ENCODE measurements around the gene QKI. TPM values are rescaled to one million over a fixed set of nuclear protein-coding genes. Genes with fewer than 3 reads are reported as not detected.

QKI gene
- total RNA-seq, 1 experiment from 2014 or later = 64.3 TPM

DNA sequence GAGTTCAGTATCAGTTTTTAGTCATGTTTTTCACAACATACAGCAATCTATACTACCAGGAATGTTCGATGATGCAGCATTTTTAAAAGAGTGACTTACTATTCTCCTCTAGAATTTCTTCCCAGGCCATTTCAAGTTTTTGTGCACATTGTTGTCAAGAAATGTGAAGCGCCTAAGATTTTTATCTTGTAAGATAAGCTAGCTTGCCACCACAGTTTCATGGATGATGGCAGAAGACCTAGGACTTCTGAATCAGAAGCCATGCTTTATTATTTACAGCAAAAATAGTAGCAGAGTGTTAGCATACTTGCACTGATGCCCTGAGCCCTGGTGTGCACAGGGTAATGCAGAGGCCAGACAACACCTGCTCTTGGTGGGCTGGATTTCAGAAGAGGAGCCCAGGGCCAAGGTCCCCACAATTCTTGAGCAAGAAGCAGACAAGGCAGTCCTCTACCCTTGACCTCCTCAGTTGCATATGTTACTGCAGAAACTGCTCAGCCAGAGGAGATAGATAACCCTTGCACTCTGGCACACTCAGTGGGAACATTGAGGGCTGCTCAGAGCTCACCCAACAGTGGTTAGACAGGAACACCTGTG lies 99.2 kb downstream of the QKI start:
- Histone ChIP-seq H3K9ac (ENCODE audit: low read length) (no peak overlapping the region), H2AFZ (ENCODE audit: low read length) (no peak overlapping the region), H3K36me3 (ENCODE audit: low read depth, low read length) (no peaks in the 10 kb centered on the region), H3K27me3 (ENCODE audit: low read length) (no peaks in the 10 kb centered on the region), H3K9me2 (replicated peaks; ENCODE audit: low read length) (no peaks in the 10 kb centered on the region), H3K9me3 (ENCODE audit: low read length) (no peaks in the 10 kb centered on the region), H3F3A (ENCODE audit: low read length, unreplicated experiment) (no peaks in the 10 kb centered on the region), H3K27ac (ENCODE audit: low read length) (no peak overlapping the region), H3K4me2 (ENCODE audit: low read length) (no peak overlapping the region), H3K4me3 (ENCODE audit: low read length) (no peak overlapping the region), H3K4me1 (ENCODE audit: insufficient read depth, low read length) (no peaks in the 10 kb centered on the region), H3K79me2 (ENCODE audit: low read length) (peaks cover 87% of the 10 kb centered on the region), H4K20me1 (ENCODE audit: low read length) (0 out of 2 replicates have a peak, but pooled peaks cover 12% of the 10 kb centered on the region)
- ChIA-PET POLR2A (ENCODE audit: unreplicated experiment) (no interaction called here), CTCF (no interaction called here)
- no TSS peak for BruUV-seq (replicated peaks)
- intact Hi-C loops (cut with micrococcal nuclease) = no loop called here
- TF ChIP-seq EZH2phosphoT487 (IDR thresholded peaks at IDR 0.05; ENCODE audit: borderline replicate concordance, low read length) (no peak), EZH2 (IDR thresholded peaks at IDR 0.05; ENCODE audit: low read length, unreplicated experiment) (no peak)
- TF ChIP-seq, protein P1, sequence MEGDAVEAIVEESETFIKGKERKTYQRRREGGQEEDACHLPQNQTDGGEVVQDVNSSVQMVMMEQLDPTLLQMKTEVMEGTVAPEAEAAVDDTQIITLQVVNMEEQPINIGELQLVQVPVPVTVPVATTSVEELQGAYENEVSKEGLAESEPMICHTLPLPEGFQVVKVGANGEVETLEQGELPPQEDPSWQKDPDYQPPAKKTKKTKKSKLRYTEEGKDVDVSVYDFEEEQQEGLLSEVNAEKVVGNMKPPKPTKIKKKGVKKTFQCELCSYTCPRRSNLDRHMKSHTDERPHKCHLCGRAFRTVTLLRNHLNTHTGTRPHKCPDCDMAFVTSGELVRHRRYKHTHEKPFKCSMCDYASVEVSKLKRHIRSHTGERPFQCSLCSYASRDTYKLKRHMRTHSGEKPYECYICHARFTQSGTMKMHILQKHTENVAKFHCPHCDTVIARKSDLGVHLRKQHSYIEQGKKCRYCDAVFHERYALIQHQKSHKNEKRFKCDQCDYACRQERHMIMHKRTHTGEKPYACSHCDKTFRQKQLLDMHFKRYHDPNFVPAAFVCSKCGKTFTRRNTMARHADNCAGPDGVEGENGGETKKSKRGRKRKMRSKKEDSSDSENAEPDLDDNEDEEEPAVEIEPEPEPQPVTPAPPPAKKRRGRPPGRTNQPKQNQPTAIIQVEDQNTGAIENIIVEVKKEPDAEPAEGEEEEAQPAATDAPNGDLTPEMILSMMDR (conservative IDR thresholded peaks at IDR 0.05; ENCODE audit: low read depth, low read length) = no peak
- DNase-seq (no peak), ATAC-seq (no peak)

DNA sequence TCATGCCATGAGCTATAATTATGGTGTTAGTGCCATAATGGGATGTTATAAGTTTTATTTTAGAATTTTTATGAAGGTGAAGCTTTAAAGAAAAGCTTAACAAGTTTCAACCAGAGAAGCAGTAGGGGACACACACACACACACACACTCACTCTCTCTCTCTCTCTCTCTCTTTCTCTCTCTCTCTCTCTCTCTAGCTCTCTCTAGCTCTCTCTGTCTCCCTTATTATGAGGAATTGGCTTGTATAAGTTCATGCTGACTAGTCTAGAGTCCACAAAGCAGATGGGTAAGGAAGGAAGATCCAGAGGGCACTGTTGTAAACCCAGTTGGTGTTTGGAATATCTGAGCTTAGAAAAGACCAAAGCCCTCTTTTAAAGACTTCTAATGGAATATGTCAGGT lies 102.4 kb downstream of the QKI start:
- intact Hi-C loops (cut with micrococcal nuclease) = no loop called here
- CTCF ChIA-PET = no interaction called here
- no TSS peak for BruUV-seq (replicated peaks)
- POLR2A ChIA-PET (ENCODE audit: unreplicated experiment) = no interaction called here
- no peak overlapping the region for H3K9ac ChIP-seq (ENCODE audit: low read length)
- H4K20me1 ChIP-seq (ENCODE audit: low read length) = peaks cover 23% of the 10 kb centered on the region; the same call in 1 of the 2 replicates
- H3K27me3 ChIP-seq (ENCODE audit: low read length) = no peaks in the 10 kb centered on the region
- H3K9me2 ChIP-seq (replicated peaks; ENCODE audit: low read length) = no peaks in the 10 kb centered on the region
- H3K4me2 ChIP-seq (ENCODE audit: low read length) = no peak overlapping the region
- DNase-seq (no peak), ATAC-seq (no peak)
- H3K36me3 ChIP-seq (ENCODE audit: low read depth, low read length) = no peaks in the 10 kb centered on the region
- no peak overlapping the region for H2AFZ ChIP-seq (ENCODE audit: low read length)
- H3F3A ChIP-seq (ENCODE audit: low read length, unreplicated experiment) = no peaks in the 10 kb centered on the region
- no peak overlapping the region for H3K4me3 ChIP-seq (ENCODE audit: low read length)
- peaks cover 95% of the 10 kb centered on the region for H3K79me2 ChIP-seq (ENCODE audit: low read length)
- H3K4me1 ChIP-seq (ENCODE audit: insufficient read depth, low read length) = no peaks in the 10 kb centered on the region
- H3K27ac ChIP-seq (ENCODE audit: low read length) = no peak overlapping the region
- TF ChIP-seq, protein P1 (conservative IDR thresholded peaks at IDR 0.05; ENCODE audit: low read depth, low read length) = no peak
- TF ChIP-seq EZH2 (IDR thresholded peaks at IDR 0.05; ENCODE audit: low read length, unreplicated experiment) = no peak
- no peak for TF ChIP-seq EZH2phosphoT487 (IDR thresholded peaks at IDR 0.05; ENCODE audit: borderline replicate concordance, low read length)
- H3K9me3 ChIP-seq (ENCODE audit: low read length) = no peaks in the 10 kb centered on the region

DNA sequence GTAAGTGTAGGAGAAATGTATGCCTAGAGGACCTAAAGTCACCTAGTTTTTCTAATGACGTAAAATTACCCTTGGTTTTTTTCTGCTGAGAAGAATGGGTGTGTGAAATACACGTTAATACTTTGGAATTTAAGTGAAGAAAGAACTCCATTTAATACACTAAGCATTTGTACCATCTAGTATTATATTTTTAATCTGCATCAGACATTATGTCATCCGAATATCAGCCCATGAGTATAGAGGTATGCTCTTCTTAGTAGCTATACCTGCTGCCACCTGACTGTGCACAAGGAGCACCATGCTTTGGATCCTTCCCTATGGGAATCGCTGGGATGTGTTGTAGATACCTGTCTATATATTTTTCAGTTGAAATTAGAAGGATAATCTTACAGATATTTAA lies 106.4 kb downstream of the QKI start:
- no peaks in the 10 kb centered on the region for H3K4me1 ChIP-seq (ENCODE audit: insufficient read depth, low read length)
- no peaks in the 10 kb centered on the region for H3K9me2 ChIP-seq (replicated peaks; ENCODE audit: low read length)
- DNase-seq (no peak), ATAC-seq (no peak)
- no peaks in the 10 kb centered on the region for H3K36me3 ChIP-seq (ENCODE audit: low read depth, low read length)
- H2AFZ ChIP-seq (ENCODE audit: low read length) = no peak overlapping the region
- no peaks in the 10 kb centered on the region for H3F3A ChIP-seq (ENCODE audit: low read length, unreplicated experiment)
- TF ChIP-seq EZH2 (IDR thresholded peaks at IDR 0.05; ENCODE audit: low read length, unreplicated experiment) (no peak), EZH2phosphoT487 (IDR thresholded peaks at IDR 0.05; ENCODE audit: borderline replicate concordance, low read length) (no peak)
- TF ChIP-seq, protein P1 (conservative IDR thresholded peaks at IDR 0.05; ENCODE audit: low read depth, low read length) = no peak
- H3K4me2 ChIP-seq (ENCODE audit: low read length) = no peak overlapping the region
- H3K9ac ChIP-seq (ENCODE audit: low read length) = no peak overlapping the region
- H3K79me2 ChIP-seq (ENCODE audit: low read length) = peaks cover 96% of the 10 kb centered on the region
- H3K27me3 ChIP-seq (ENCODE audit: low read length) = no peaks in the 10 kb centered on the region
- intact Hi-C loops (cut with micrococcal nuclease) = no loop called here
- no peak overlapping the region for H3K27ac ChIP-seq (ENCODE audit: low read length)
- no peaks in the 10 kb centered on the region for H3K9me3 ChIP-seq (ENCODE audit: low read length)
- H4K20me1 ChIP-seq (ENCODE audit: low read length) = peaks cover 26% of the 10 kb centered on the region; the same call in 1 of the 2 replicates
- ChIA-PET POLR2A (ENCODE audit: unreplicated experiment) (no interaction called here), CTCF (no interaction called here)
- no TSS peak for BruUV-seq (replicated peaks)
- no peak overlapping the region for H3K4me3 ChIP-seq (ENCODE audit: low read length)

All from PC-3 (cell line).